Vagina (tissue), 2 donors: ENCODE results near the gene MSI1. TPM values are rescaled to one million over a fixed set of nuclear protein-coding genes. Genes with fewer than 3 reads are reported as not detected.

Source experiments
- DNase-seq, 2 donors: peaks; one replicate each; pipeline ENCODE4 v3.0.0-alpha.2; 2017; ENCODE audit errors: extremely low spot score in 2 of 2
- H3K27ac ChIP-seq: fragments of 200-600 bp; sonication (generic); one replicate; pipeline ENCODE4 v1.5.1; 2019
- H3K27me3 ChIP-seq: fragments of 200-600 bp; sonication (generic); one replicate; pipeline ENCODE4 v1.5.1; 2019
- H3K36me3 ChIP-seq, 2 donors: fragments of 200-600 bp; sonication (generic); one replicate each; pipeline ENCODE4 v1.5.1; 2017 to 2019
- H3K4me1 ChIP-seq: fragments of 200-600 bp; sonication (generic); one replicate; pipeline ENCODE4 v1.5.1; 2019
- H3K4me3 ChIP-seq, 2 donors: fragments of 200-600 bp; sonication (generic); 1 replicate in 1 of 2; 2 replicates in 1 of 2; pipeline ENCODE4 v1.5.1; 2016 to 2019
- H3K9me3 ChIP-seq: fragments of 200-600 bp; sonication (generic); one replicate; pipeline ENCODE4 v1.5.1; 2019
- CTCF ChIP-seq, 3 experiments: fragments of 450-650 bp in 2 of 3; fragments of 200-600 bp in 1 of 3; sonication (generic) in 1 of 3; IDR thresholded peaks; one replicate each; pipeline ENCODE4 v1.5.1; 2017 to 2019; ENCODE audit warnings: antibody characterized with exemption in 3 of 3, mild to moderate bottlenecking in 2 of 3, moderate library complexity in 2 of 3
- POLR2A ChIP-seq, 2 donors: fragments of 450-650 bp; IDR thresholded peaks; one replicate each; pipeline ENCODE4 v1.6.1; 2017; ENCODE audit warnings: antibody characterized with exemption in 2 of 2, mild to moderate bottlenecking in 2 of 2, moderate library complexity in 2 of 2
- POLR2AphosphoS5 ChIP-seq, 2 donors: sonication (generic); formaldehyde crosslinking; IDR thresholded peaks; one replicate each; pipeline ENCODE4 v1.9.0; 2017; ENCODE audit warnings: antibody characterized with exemption in 2 of 2, mild to moderate bottlenecking in 2 of 2, low read depth in 1 of 2; ENCODE audit not compliant: insufficient read depth in 1 of 2
- intact Hi-C: fragments of 100-400 bp; cut with DNase I; formaldehyde crosslinking; loops from one replicate; pipeline ENCODE4 v1.15.1; 2023
- total RNA-seq: library from RNA; depleted of rRNA; stranded (reverse); fragments of >200 nt; gene quantifications from one replicate; pipeline ENCODE4 v1.2.3, GENCODE V29; 2016

The MSI1 gene
- total RNA-seq, 1 donor from 2014 or later, result 3.7 TPM

- H3K4me3 ChIP-seq, result no peak overlapping the region
- DNase-seq, result no peak
- no peaks in the 10 kb centered on the region for H3K27me3 ChIP-seq
- intact Hi-C loops, result no loop called here
- TF ChIP-seq POLR2A (IDR thresholded peaks at IDR 0.05), result no peak
- TF ChIP-seq CTCF (IDR thresholded peaks at IDR 0.05), result no peak
- no peak for TF ChIP-seq POLR2AphosphoS5 (IDR thresholded peaks at IDR 0.05; ENCODE audit: insufficient read depth in 1 of 2, low read depth in 1 of 2)
- no peaks in the 10 kb centered on the region for H3K36me3 ChIP-seq
- no peaks in the 10 kb centered on the region for H3K9me3 ChIP-seq
- no peak overlapping the region for H3K27ac ChIP-seq
- no peaks in the 10 kb centered on the region for H3K4me1 ChIP-seq
Measured at GRCh38 chr12:120332523-120332922, 36.4 kb downstream of the MSI1 start.

- Histone ChIP-seq H3K27ac (no peak overlapping the region), H3K4me1 (no peaks in the 10 kb centered on the region), H3K27me3 (no peaks in the 10 kb centered on the region), H3K36me3 (no peaks in the 10 kb centered on the region), H3K4me3 (no peak overlapping the region), H3K9me3 (no peaks in the 10 kb centered on the region)
- no peak for TF ChIP-seq CTCF (IDR thresholded peaks at IDR 0.05)
- no peak for TF ChIP-seq POLR2AphosphoS5 (IDR thresholded peaks at IDR 0.05; ENCODE audit: insufficient read depth in 1 of 2, low read depth in 1 of 2)
- TF ChIP-seq POLR2A (IDR thresholded peaks at IDR 0.05), result no peak
- DNase-seq, result no peak
- intact Hi-C loops, result no loop called here
Measured at GRCh38 chr12:120332041-120332440, 36.9 kb downstream of the MSI1 start.

- TF ChIP-seq CTCF (IDR thresholded peaks at IDR 0.05) (no peak), POLR2AphosphoS5 (IDR thresholded peaks at IDR 0.05; ENCODE audit: insufficient read depth in 1 of 2, low read depth in 1 of 2) (no peak), POLR2A (IDR thresholded peaks at IDR 0.05) (no peak)
- DNase-seq, result no peak
- Histone ChIP-seq H3K9me3 (no peaks in the 10 kb centered on the region), H3K4me1 (no peaks in the 10 kb centered on the region), H3K27ac (no peak overlapping the region), H3K27me3 (no peaks in the 10 kb centered on the region), H3K4me3 (no peak overlapping the region), H3K36me3 (no peaks in the 10 kb centered on the region)
- intact Hi-C loops, result no loop called here
Measured at GRCh38 chr12:120331390-120331789, 37.6 kb downstream of the MSI1 start.

- Histone ChIP-seq H3K27me3 (no peaks in the 10 kb centered on the region), H3K4me3 (no peak overlapping the region), H3K27ac (no peak overlapping the region), H3K36me3 (no peaks in the 10 kb centered on the region), H3K9me3 (no peaks in the 10 kb centered on the region), H3K4me1 (no peaks in the 10 kb centered on the region)
- DNase-seq, result no peak
- intact Hi-C loops, result no loop called here
- TF ChIP-seq CTCF (IDR thresholded peaks at IDR 0.05), result no peak
- TF ChIP-seq POLR2AphosphoS5 (IDR thresholded peaks at IDR 0.05; ENCODE audit: insufficient read depth in 1 of 2, low read depth in 1 of 2), result no peak
- no peak for TF ChIP-seq POLR2A (IDR thresholded peaks at IDR 0.05)
Measured at GRCh38 chr12:120328228-120328627, 40.7 kb downstream of the MSI1 start.

- no peaks in the 10 kb centered on the region for H3K9me3 ChIP-seq
- H3K27me3 ChIP-seq, result no peaks in the 10 kb centered on the region
- DNase-seq, result no peak
- H3K4me3 ChIP-seq, result no peak within 1 kb of the TSS
- no peak within 1 kb of the TSS for H3K27ac ChIP-seq
- TF ChIP-seq POLR2A (IDR thresholded peaks at IDR 0.05) (no peak), CTCF (IDR thresholded peaks at IDR 0.05) (no peak), POLR2AphosphoS5 (IDR thresholded peaks at IDR 0.05; ENCODE audit: insufficient read depth in 1 of 2, low read depth in 1 of 2) (no peak)
- H3K36me3 ChIP-seq, result no peaks in the 10 kb centered on the region
- intact Hi-C loops, result no loop called here
- H3K4me1 ChIP-seq, result no peaks in the 10 kb centered on the region
Measured at GRCh38 chr12:120327593-120327992, 41.4 kb downstream of the MSI1 start, which contains the start of gene PLA2G1B. Gene PLA2G1B (minus strand): TSS chr12:120327779. CDS start chr12:120327753, 26 bp downstream.
